Spleen (tissue), 11 donors: Measurements from ENCODE around the gene RBMS3. TPM values are rescaled to one million over a fixed set of nuclear protein-coding genes. Genes with fewer than 3 reads are reported as not detected.

ENCODE experiments used
- DNase-seq: peaks from one replicate; pipeline ENCODE4 v3.0.0-alpha.2; 2020
- H3K27ac ChIP-seq, 8 donors: fragments of 200-600 bp; sonication (generic) in 7 of 8; 1 replicate in 4 of 8; 2 replicates in 4 of 8; pipeline versions ENCODE4 v1.5.0 to v1.8.0; 2016 to 2021; ENCODE audit warnings: inconsistent platforms in 4 of 8, mild to moderate bottlenecking in 4 of 8, moderate library complexity in 1 of 8
- H3K27me3 ChIP-seq, 7 donors: fragments of 200-600 bp; sonication (generic) in 6 of 7; replicated peaks in 1 of 7; 1 replicate in 4 of 7; 2 replicates in 3 of 7; pipeline versions ENCODE4 v1.5.0 to v1.8.0; 2016 to 2021; ENCODE audit warnings: inconsistent platforms in 3 of 7, mild to moderate bottlenecking in 1 of 7
- H3K36me3 ChIP-seq, 6 donors: fragments of 200-600 bp; sonication (generic) in 5 of 6; 1 replicate in 4 of 6; 2 replicates in 2 of 6; pipeline versions ENCODE4 v1.5.0 to v1.8.0; 2016 to 2021; ENCODE audit warnings: inconsistent platforms in 2 of 6
- H3K4me1 ChIP-seq, 6 donors: fragments of 200-600 bp; sonication (generic) in 5 of 6; 1 replicate in 3 of 6; 2 replicates in 3 of 6; pipeline versions ENCODE4 v1.5.0 to v1.8.0; 2016 to 2021; ENCODE audit warnings: inconsistent platforms in 3 of 6
- H3K4me3 ChIP-seq, 8 donors: fragments of 200-600 bp; sonication (generic) in 7 of 8; 1 replicate in 4 of 8; 2 replicates in 4 of 8; pipeline versions ENCODE4 v1.5.0 to v1.8.0; 2016 to 2021; ENCODE audit warnings: inconsistent platforms in 4 of 8, mild to moderate bottlenecking in 4 of 8, moderate library complexity in 2 of 8
- H3K9me3 ChIP-seq, 8 donors: fragments of 200-600 bp; sonication (generic) in 7 of 8; 1 replicate in 4 of 8; 2 replicates in 4 of 8; pipeline versions ENCODE4 v1.5.0 to v1.8.0; 2016 to 2021; ENCODE audit warnings: inconsistent platforms in 4 of 8
- CTCF ChIP-seq, 11 experiments: fragments of 200-600 bp in 7 of 11; fragments of 450-650 bp in 4 of 11; sonication (generic) in 4 of 11; IDR thresholded peaks in 8 of 11; conservative IDR thresholded peaks in 3 of 11; 1 replicate in 7 of 11; 2 replicates in 4 of 11; pipeline versions ENCODE4 v1.4.0 to v1.8.0; 2016 to 2021; ENCODE audit warnings: antibody characterized with exemption in 11 of 11, inconsistent platforms in 4 of 11, mild to moderate bottlenecking in 1 of 11
- POLR2A ChIP-seq, 3 donors: fragments of 450-650 bp; IDR thresholded peaks; one replicate each; pipeline ENCODE4 v1.5.1; 2017; ENCODE audit warnings: antibody characterized with exemption in 3 of 3, mild to moderate bottlenecking in 1 of 3
- POLR2AphosphoS5 ChIP-seq, 3 donors: sonication (generic); formaldehyde crosslinking; IDR thresholded peaks; one replicate each; pipeline ENCODE4 v1.5.1; 2017; ENCODE audit warnings: antibody characterized with exemption in 3 of 3
- whole genome bisulfite sequencing, 5 donors: extraction: QIAGEN DNeasy Blood & Tissue Kit in 3 of 5; methylation state at CpG; one replicate each; pipeline versions ENCODE4 v1.1.5 to v1.1.7; 2013 to 2018; 5-methylcytosine and 5-hydroxymethylcytosine counted together
- intact Hi-C: fragments of 100-400 bp; cut with DNase I; formaldehyde crosslinking; loops from one replicate; pipeline ENCODE4 v1.15.0; 2023; ENCODE audit warnings: low total_unique reads
- polyA plus RNA-seq, 3 donors: library from polyadenylated mRNA; stranded (reverse); fragments of 200-250 nt; gene quantifications; one replicate each; pipeline ENCODE4 v1.2.1, GENCODE V29; 2013
- total RNA-seq, 7 donors: library from RNA; depleted of rRNA in 3 of 7; stranded (reverse); fragments of >200 nt in 3 of 7; fragmentation: NEBNext Ultra II Directional in 4 of 7; extraction: Animal tissue kit (Norgen Biotek cat#: 25700) in 4 of 7; gene quantifications; one replicate each; pipeline versions ENCODE4 v1.1.0 to v1.2.1, GENCODE V29; 2016 to 2021
- donor health status: healthy with polysubstance abuse.
- donor health status: DM: no; HTN: no; CAD: no; lungs with moderate emphysema.
- donor health status: DM: no; HTN: no; CAD: no.
- donor health status: Bipolar disorder and iron deficiency.
- donor health status: healthy.
- donor health status: DM: no; HTN: no; CAD: no.
- donor health status: DM: yes; HTN: yes; CAD: no.

RBMS3 gene
- total and polyA plus RNA-seq, 10 donors, result 2.6 to 81.9 (median 52.5) TPM

DNA sequence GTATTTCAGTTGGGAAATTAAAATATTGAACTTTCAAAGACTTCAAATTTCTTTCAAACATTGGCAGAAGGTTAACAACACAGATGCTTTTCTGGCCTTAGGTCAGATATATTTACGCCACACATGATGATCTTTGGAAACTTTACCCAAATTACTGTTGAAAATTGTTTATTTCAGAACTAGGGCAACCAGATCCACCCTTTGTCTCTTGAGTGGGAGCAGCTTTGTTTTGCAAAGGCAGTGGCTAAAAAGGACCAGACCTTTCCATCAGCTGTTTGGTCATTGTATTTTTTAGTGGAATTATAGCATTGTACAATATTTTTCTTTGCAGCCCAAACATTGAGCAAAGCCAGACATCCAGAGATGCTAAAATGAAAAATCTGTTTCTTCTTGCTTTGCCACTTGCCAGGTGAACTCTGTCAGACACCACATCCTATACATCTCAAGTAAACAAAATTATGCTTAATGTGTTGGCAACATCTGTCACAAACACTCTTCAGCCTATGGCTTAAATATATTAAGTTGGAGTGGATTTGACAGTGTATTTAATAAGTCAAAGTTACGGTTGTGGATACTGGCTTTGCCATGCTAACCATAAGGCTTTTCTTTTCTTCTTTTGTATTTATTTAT is 651.9 kb downstream of the RBMS3 start:
- Histone ChIP-seq H3K36me3 (no peaks in the 10 kb centered on the region), H3K4me3 (no peak overlapping the region), H3K4me1 (no peaks in the 10 kb centered on the region), H3K9me3 (no peaks in the 10 kb centered on the region), H3K27me3 (no peaks in the 10 kb centered on the region), H3K27ac (no peak overlapping the region)
- no peak for DNase-seq
- intact Hi-C loops, result no loop called here
- TF ChIP-seq POLR2A (IDR thresholded peaks at IDR 0.05), result no peak
- no peak for TF ChIP-seq POLR2AphosphoS5 (IDR thresholded peaks at IDR 0.05)
- no peak for TF ChIP-seq CTCF (IDR thresholded peaks at IDR 0.05 in 8 of 11, conservative IDR thresholded peaks at IDR 0.05 in 3 of 11)
- 78 to 96% (median 87%) methylated on average over 2 of the region's 2 CpGs for WGBS, 5 donors

DNA sequence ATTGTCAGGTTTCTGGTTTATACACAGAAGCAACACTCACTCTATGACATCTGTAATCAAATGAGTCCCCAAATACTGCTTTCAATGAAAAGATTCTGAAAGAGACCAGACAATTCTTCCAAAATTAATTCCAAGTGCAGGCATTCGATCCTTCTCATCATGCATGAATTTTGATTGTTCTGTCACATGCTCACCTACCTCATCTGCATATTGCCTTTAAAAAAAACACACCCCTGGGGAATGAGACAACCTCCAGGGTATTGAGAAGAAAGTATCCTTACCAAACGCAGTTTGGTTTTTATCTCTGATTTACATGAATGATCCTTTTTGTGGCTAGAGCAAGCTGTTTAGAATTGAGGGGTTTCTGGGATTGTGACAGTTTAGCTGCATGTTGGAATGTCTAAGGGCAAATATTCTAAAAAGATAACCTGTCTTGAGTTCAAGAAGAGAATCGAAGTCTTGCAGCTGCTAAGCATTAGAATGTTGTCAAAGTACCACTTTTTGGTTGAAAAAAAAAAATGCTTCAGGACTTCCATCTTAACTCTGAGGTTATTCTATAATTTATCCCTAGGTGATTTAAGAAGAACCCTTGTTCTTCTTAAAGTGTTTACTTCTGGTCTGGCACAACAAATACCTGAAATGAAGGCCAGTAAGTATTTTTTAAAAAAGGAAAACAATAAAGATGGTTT is 653.1 kb downstream of the RBMS3 start:
- Histone ChIP-seq H3K27ac (no peak overlapping the region), H3K36me3 (no peaks in the 10 kb centered on the region), H3K9me3 (no peaks in the 10 kb centered on the region), H3K4me3 (no peak overlapping the region), H3K4me1 (no peaks in the 10 kb centered on the region), H3K27me3 (no peaks in the 10 kb centered on the region)
- intact Hi-C loops, result no loop called here
- TF ChIP-seq CTCF (IDR thresholded peaks at IDR 0.05 in 8 of 11, conservative IDR thresholded peaks at IDR 0.05 in 3 of 11) (no peak), POLR2AphosphoS5 (IDR thresholded peaks at IDR 0.05) (no peak), POLR2A (IDR thresholded peaks at IDR 0.05) (no peak)
- DNase-seq, result no peak
- 56 to 75% (median 72%) methylated on average over 3 of the region's 3 CpGs for WGBS, 5 donors

DNA sequence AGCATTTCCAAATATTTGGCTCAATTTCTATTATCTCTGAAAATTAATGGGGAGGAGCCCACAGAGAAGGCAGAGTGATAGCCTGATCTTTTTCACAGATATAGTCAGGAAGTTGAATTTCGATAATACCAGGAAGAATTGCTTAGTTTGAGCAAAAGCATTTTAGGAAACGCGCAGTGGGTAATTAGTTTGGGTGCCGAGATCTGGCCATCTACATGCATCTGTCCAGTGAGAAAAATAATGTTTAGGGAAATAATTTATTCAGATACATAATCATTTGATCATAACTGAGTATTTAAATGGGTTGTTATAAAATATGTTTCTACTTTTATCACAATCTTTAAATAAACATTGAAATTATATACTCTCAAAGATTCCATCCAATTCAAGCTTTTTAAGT is 653.9 kb downstream of the RBMS3 start:
- no peaks in the 10 kb centered on the region for H3K9me3 ChIP-seq
- no peak for DNase-seq
- intact Hi-C loops, result no loop called here
- TF ChIP-seq POLR2A (IDR thresholded peaks at IDR 0.05), result no peak
- no peak for TF ChIP-seq CTCF (IDR thresholded peaks at IDR 0.05 in 8 of 11, conservative IDR thresholded peaks at IDR 0.05 in 3 of 11)
- TF ChIP-seq POLR2AphosphoS5 (IDR thresholded peaks at IDR 0.05), result no peak
- no peaks in the 10 kb centered on the region for H3K27me3 ChIP-seq
- no peak overlapping the region for H3K27ac ChIP-seq
- H3K36me3 ChIP-seq, result no peaks in the 10 kb centered on the region
- 70 to 77% (median 72%) methylated on average over 4 of the region's 4 CpGs for WGBS, 5 donors
- no peaks in the 10 kb centered on the region for H3K4me1 ChIP-seq
- H3K4me3 ChIP-seq, result no peak overlapping the region

GRCh38 chr3:29936054-29936453 is 655.2 kb downstream of the RBMS3 start:
- WGBS, 5 donors, result 69 to 88% (median 75%) methylated on average over 3 of the region's 3 CpGs
- Histone ChIP-seq H3K9me3 (no peaks in the 10 kb centered on the region), H3K27me3 (no peaks in the 10 kb centered on the region), H3K27ac (no peak overlapping the region), H3K36me3 (no peaks in the 10 kb centered on the region), H3K4me1 (no peaks in the 10 kb centered on the region), H3K4me3 (no peak overlapping the region)
- TF ChIP-seq POLR2A (IDR thresholded peaks at IDR 0.05) (no peak), POLR2AphosphoS5 (IDR thresholded peaks at IDR 0.05) (no peak), CTCF (IDR thresholded peaks at IDR 0.05 in 8 of 11, conservative IDR thresholded peaks at IDR 0.05 in 3 of 11) (no peak)
- DNase-seq, result no peak
- intact Hi-C loops, result no loop called here
